Activated CD4-positive, CD25-positive, alpha-beta regulatory T cell treated with anti-CD3 and anti-CD28 coated beads, Interleukin-2, amount 50 U/mL, for 16 hours (primary cell): ENCODE measurements around the gene CDH8.

Source experiments
- DNase-seq: peaks from one replicate; pipeline ENCODE4 v3.0.0-alpha.2; 2020; ENCODE audit warnings: low read depth, low spot score

The CDH8 gene

GRCh38 chr16:61616088-61616487, 420.1 kb downstream of the CDH8 start:
- no peak for DNase-seq

GRCh38 chr16:61611847-61612491, 424.3 kb downstream of the CDH8 start:
- no peak for DNase-seq

- no peak for DNase-seq
Measured at GRCh38 chr16:61606581-61606980, 429.7 kb downstream of the CDH8 start.
